Measurements from ENCODE around the gene ECI2. TPM values are rescaled to one million over a fixed set of nuclear protein-coding genes. Genes with fewer than 3 reads are reported as not detected.

The ECI2 gene
- total and polyA plus RNA-seq, 2 of the 13 experiments (the other 11 are each of a cell fraction or from before 2014, with no cell fraction given) = 78.5 to 228 TPM

- TF ChIP-seq AKNA (CRISPR knock-in tag; IDR thresholded peaks at IDR 0.05; ENCODE audit: borderline replicate concordance) (no peak), REPIN1 (CRISPR knock-in tag; IDR thresholded peaks at IDR 0.05; ENCODE audit: borderline replicate concordance, low read depth) (peak; percentile 95; the same call in 1 of the 2 replicates), MED8 (CRISPR knock-in tag; IDR thresholded peaks at IDR 0.05; ENCODE audit: insufficient replicate concordance) (peak; percentile 43), BHLHE40 (IDR thresholded peaks at IDR 0.05; ENCODE audit: low read length) (peak; percentile 79), EHMT2 (IDR thresholded peaks at IDR 0.05; ENCODE audit: borderline replicate concordance, low read depth, low read length) (no peak), GLMP (CRISPR knock-in tag; IDR thresholded peaks at IDR 0.05; ENCODE audit: borderline replicate concordance) (no peak), HOMEZ (CRISPR knock-in tag; IDR thresholded peaks at IDR 0.05; ENCODE audit: low read depth) (peak; percentile 82; the same call in 1 of the 2 replicates), ZBTB40 (IDR thresholded peaks at IDR 0.05) (no peak), ZBTB40 (CRISPR knock-in tag; IDR thresholded peaks at IDR 0.05) (no peak; the same call in 1 of the 2 replicates), CREB1 (IDR thresholded peaks at IDR 0.05) (peak; percentile 6; the same call in 1 of the 2 replicates), CREB1 (CRISPR knock-in tag; IDR thresholded peaks at IDR 0.05) (peak; percentile 85), ZNF557 (CRISPR knock-in tag; IDR thresholded peaks at IDR 0.05) (no peak)
These were observed 32.6 kb downstream of the ECI2 start (continued) for GRCh38 chr6:4102687-4103244.

Measured in HepG2 (cell line).